Left ventricle myocardium inferior (tissue), 1 donor: ENCODE data around the gene FXYD4. TPM values are rescaled to one million over a fixed set of nuclear protein-coding genes. Genes with fewer than 3 reads are reported as not detected.

Source experiments
- DNase-seq: peaks from one replicate; pipeline ENCODE4 v3.0.0-alpha.2; 2020
- H3K27ac ChIP-seq: fragments of 200-600 bp; replicated peaks from 2 replicates; pipeline ENCODE4 v1.8.0; 2021
- H3K27me3 ChIP-seq: fragments of 200-600 bp; 2 replicates; pipeline ENCODE4 v1.8.0; 2021; ENCODE audit warnings: low read depth
- H3K36me3 ChIP-seq: fragments of 200-600 bp; 2 replicates; pipeline ENCODE4 v1.8.0; 2021
- H3K4me1 ChIP-seq: fragments of 200-600 bp; 2 replicates; pipeline ENCODE4 v1.8.0; 2021
- H3K4me3 ChIP-seq: fragments of 200-600 bp; 2 replicates; pipeline ENCODE4 v1.8.0; 2021; ENCODE audit warnings: mild to moderate bottlenecking, moderate library complexity
- H3K9me3 ChIP-seq: fragments of 200-600 bp; replicated peaks from 2 replicates; pipeline ENCODE4 v1.8.0; 2021
- intact Hi-C: fragments of 100-400 bp; cut with micrococcal nuclease; formaldehyde crosslinking; loops from one replicate; pipeline ENCODE4 v1.11.0; 2022
- total RNA-seq: library from RNA; stranded (reverse); fragmentation: NEBNext Ultra II Directional; extraction: Animal tissue kit (Norgen Biotek cat#: 25700); gene quantifications from one replicate; pipeline ENCODE4 v1.2.1, GENCODE V29; 2021
- TF ChIP-seq, protein P1 (sequence below): fragments of 200-600 bp; IDR thresholded peaks from 2 replicates; pipeline ENCODE4 v1.8.0; 2021; ENCODE audit warnings: antibody characterized with exemption, mild to moderate bottlenecking, borderline replicate concordance
- donor health status: DM: no; HTN: yes; CAD: no; lungs with severe emphysema.

The FXYD4 gene
- total RNA-seq, 1 donor from 2014 or later: not detected

DNA sequence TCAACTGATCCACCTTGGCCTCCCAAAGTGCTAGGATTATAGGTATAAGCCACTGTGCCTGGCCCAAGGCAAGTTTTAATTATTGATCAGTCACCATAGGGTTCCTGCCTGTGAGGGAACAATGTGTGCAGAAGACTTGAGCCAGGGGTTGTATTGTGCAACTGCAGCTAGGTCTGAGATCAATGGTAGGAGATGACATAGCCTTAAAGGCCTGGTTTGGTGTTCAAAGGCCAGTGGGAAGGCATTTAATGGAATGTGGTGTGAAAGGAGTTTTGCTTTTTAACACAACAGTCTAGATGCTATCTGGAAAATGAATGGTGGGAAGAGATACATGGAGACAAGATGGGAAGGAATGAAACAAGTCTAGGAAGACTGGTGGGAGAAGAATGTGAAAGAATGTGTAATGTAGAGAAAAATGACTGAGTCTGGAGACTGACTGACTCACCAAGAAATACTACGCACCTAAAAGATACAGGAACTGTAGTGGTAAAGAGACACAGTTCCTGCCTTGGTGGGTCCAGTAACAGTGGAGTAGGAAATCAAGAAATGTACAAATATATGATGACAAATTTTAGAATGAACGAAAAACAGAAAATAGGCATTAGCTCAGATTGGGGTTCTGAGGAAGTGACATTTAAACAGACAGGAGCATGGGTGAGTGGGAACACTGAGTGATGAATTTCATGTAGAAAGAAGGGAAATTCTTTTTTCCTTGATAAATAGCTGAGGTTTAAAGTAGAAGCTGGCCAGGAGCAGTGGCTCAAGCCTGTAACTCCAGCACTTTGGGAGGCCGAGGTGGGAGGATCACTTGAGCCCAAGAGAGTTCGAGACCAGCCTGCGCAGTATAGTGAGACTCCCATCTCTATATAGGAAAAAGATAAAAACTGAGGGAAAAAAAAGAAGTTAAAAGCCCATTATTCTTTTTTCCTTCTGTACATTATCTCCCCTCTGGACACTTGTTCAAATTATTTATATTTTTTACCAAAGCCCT, 28.2 kb downstream of the FXYD4 start:
- Histone ChIP-seq H3K36me3 (peaks cover 7% of the 10 kb centered on the region), H3K9me3 (no peaks in the 10 kb centered on the region), H3K27me3 (no peaks in the 10 kb centered on the region), H3K27ac (no peak overlapping the region), H3K4me1 (peaks cover 94% of the 10 kb centered on the region), H3K4me3 (no peak overlapping the region)
- intact Hi-C loops: no loop called here
- TF ChIP-seq, protein P1, sequence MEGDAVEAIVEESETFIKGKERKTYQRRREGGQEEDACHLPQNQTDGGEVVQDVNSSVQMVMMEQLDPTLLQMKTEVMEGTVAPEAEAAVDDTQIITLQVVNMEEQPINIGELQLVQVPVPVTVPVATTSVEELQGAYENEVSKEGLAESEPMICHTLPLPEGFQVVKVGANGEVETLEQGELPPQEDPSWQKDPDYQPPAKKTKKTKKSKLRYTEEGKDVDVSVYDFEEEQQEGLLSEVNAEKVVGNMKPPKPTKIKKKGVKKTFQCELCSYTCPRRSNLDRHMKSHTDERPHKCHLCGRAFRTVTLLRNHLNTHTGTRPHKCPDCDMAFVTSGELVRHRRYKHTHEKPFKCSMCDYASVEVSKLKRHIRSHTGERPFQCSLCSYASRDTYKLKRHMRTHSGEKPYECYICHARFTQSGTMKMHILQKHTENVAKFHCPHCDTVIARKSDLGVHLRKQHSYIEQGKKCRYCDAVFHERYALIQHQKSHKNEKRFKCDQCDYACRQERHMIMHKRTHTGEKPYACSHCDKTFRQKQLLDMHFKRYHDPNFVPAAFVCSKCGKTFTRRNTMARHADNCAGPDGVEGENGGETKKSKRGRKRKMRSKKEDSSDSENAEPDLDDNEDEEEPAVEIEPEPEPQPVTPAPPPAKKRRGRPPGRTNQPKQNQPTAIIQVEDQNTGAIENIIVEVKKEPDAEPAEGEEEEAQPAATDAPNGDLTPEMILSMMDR: no peak
- no peak for DNase-seq

DNA sequence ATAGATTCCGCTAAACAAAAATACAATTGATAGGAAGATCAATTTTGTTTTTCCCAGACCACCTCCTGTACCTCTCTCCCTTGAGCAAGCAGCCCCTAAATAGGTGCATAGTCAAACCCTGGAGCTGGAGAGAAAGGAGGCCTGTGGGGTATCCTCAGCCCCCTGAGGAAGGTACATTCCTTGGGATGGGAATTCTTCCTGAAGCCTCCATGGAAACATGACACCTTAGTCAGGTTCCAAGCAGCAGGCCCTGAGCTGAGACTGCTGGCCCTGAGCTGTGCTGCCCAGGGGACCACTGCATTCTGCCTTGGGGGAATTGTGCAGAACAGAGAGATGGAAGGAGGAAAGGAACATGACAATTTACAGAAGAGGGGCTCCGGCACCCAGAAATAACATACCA, 30.2 kb downstream of the FXYD4 start:
- Histone ChIP-seq H3K27ac (peak overlapping the region; percentile 0), H3K36me3 (peaks cover 7% of the 10 kb centered on the region), H3K4me1 (peaks cover 95% of the 10 kb centered on the region), H3K27me3 (no peaks in the 10 kb centered on the region), H3K4me3 (no peak overlapping the region), H3K9me3 (no peaks in the 10 kb centered on the region)
- no peak for DNase-seq
- TF ChIP-seq, protein P1: no peak
- intact Hi-C loops: no loop called here

DNA sequence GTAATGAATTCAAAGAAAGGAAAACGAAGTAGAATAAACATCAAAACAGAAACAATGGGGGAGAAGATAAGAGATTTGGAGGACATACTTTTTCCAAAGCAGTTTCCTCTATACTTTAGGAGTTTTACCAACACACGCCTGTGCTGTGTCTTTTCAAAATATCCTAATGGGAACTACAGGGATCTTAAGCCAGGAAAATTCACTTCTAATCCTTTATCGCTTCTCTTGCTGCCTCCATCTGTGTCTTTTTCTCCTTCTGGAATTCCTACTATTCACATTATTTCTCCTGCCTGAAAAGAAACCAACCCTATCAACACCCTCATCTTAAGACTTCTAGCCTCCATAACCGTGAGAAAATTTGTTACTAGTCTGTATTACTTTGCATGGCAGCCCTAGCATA, 30.7 kb downstream of the FXYD4 start:
- Histone ChIP-seq H3K27ac (peak overlapping the region; percentile 0), H3K27me3 (no peaks in the 10 kb centered on the region), H3K36me3 (peaks cover 7% of the 10 kb centered on the region), H3K4me1 (peaks cover 95% of the 10 kb centered on the region), H3K4me3 (no peak overlapping the region), H3K9me3 (no peaks in the 10 kb centered on the region)
- TF ChIP-seq, protein P1: no peak
- DNase-seq: no peak
- intact Hi-C loops: no loop called here

DNA sequence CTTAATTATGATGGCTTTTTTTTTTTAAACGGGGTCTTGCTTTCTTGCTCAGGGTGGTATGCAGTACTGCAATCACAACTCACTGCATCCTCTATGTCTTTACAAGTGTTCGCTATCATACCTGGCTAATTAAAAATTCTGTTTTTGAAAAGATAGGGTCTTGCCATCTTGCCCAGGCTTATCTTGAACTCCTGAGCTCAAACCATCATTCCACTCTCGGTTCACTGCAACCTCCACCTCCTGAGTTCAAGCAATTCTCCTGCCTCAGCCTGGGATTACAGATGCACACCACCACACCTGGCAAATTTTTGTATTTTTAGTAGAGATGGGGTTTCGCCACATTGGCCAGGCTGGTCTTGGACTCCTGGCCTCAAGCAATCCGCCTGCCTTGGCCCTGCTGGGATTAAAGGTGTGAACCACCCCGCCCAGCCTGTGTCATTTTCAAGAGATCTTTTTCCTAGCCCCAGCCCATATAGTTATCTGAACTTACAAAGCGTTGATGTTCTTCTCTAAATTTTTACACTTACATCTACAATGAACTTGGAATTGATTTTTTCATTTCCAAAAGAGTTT, 31.5 kb downstream of the FXYD4 start:
- Histone ChIP-seq H3K4me3 (no peak overlapping the region), H3K9me3 (no peaks in the 10 kb centered on the region), H3K4me1 (peaks cover 96% of the 10 kb centered on the region), H3K36me3 (peaks cover 7% of the 10 kb centered on the region), H3K27me3 (no peaks in the 10 kb centered on the region), H3K27ac (no peak overlapping the region)
- no peak for DNase-seq
- TF ChIP-seq, protein P1: no peak
- intact Hi-C loops: no loop called here

DNA sequence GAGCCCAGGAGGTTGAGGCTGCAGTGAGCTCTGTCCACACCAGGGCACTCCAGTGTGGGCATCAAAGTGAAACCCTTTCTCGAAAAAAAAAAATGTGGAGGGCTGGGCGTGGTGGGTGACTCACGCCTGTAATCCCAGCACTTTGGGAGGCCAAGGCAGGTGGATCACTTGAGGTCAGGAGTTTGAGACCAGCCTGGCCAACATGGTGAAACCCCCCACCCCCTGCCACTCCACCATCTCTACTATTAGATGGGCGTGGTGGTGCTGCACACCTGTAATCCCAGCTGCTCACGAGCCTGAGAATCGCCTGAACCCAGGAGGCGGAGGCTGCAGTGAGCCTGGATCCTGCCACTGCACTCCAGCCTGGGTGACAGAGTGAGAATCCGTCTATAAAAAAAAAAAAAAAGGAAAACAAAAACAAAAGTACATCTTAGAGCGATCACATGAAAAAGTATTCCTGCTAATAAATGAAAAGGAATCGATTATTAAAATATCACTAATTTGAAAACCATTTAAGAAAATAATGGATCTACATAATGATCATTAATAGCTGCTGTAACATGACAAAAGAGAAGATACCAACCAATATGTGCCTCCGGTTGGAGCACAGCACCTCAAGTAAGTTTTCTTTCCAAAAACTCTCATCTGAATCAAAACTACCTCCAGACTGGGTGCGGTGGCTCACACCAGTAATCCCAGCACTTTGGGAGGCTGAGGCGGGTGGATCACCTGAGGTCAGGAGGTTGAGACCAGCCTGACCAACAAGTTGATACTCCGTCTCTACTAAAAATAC, 32.7 kb downstream of the FXYD4 start:
- Histone ChIP-seq H3K4me1 (peaks cover 94% of the 10 kb centered on the region), H3K4me3 (peak overlapping the region; percentile 8), H3K9me3 (no peaks in the 10 kb centered on the region), H3K36me3 (peaks cover 7% of the 10 kb centered on the region), H3K27me3 (no peaks in the 10 kb centered on the region), H3K27ac (no peak overlapping the region)
- intact Hi-C loops: no loop called here
- TF ChIP-seq, protein P1: no peak
- no peak for DNase-seq
